Gastrocnemius medialis (tissue), 4 donors: ENCODE data around the gene RSPRY1. TPM values are rescaled to one million over a fixed set of nuclear protein-coding genes. Genes with fewer than 3 reads are reported as not detected.

Experiments used
- ATAC-seq, 2 donors: fragments of 150-250 bp; one replicate each; pipeline ENCODE4 v1.9.1; 2016
- DNase-seq, 2 donors: peaks; one replicate each; pipeline ENCODE4 v3.0.0-alpha.2; 2019
- H3K27ac ChIP-seq, 4 donors: fragments of 200-600 bp; sonication (generic); 1 replicate in 1 of 4; 2 replicates in 3 of 4; pipeline ENCODE4 v1.5.1; 2016 to 2018; ENCODE audit warnings: mild to moderate bottlenecking in 2 of 4, moderate library complexity in 1 of 4
- H3K27me3 ChIP-seq, 3 donors: fragments of 200-600 bp; sonication (generic) in 2 of 3; 1 replicate in 1 of 3; 2 replicates in 2 of 3; pipeline versions ENCODE4 v1.5.1 to v1.6.0; 2016 to 2019; ENCODE audit warnings: mild to moderate bottlenecking in 1 of 3, moderate library complexity in 1 of 3
- H3K36me3 ChIP-seq, 2 donors: fragments of 200-600 bp; sonication (generic) in 1 of 2; one replicate each; pipeline ENCODE4 v1.5.1; 2017 to 2018
- H3K4me1 ChIP-seq, 2 donors: fragments of 200-600 bp; sonication (generic) in 1 of 2; one replicate each; pipeline ENCODE4 v1.5.1; 2016 to 2017; ENCODE audit warnings: mild to moderate bottlenecking in 2 of 2
- H3K4me3 ChIP-seq, 4 donors: fragments of 200-600 bp; sonication (generic) in 3 of 4; 1 replicate in 1 of 4; 2 replicates in 3 of 4; pipeline ENCODE4 v1.5.1; 2016 to 2019; ENCODE audit warnings: mild to moderate bottlenecking in 2 of 4
- H3K9me3 ChIP-seq, 3 donors: fragments of 200-600 bp; sonication (generic) in 2 of 3; 1 replicate in 1 of 3; 2 replicates in 2 of 3; pipeline ENCODE4 v1.5.1; 2016 to 2019
- POLR2A ChIP-seq, 2 donors: fragments of 450-650 bp; IDR thresholded peaks; one replicate each; pipeline ENCODE4 v1.6.1; 2017; ENCODE audit warnings: antibody characterized with exemption in 2 of 2, mild to moderate bottlenecking in 2 of 2, moderate library complexity in 2 of 2
- in situ Hi-C, 4 donors: fragments of 200-750 bp; cut with MboI; loops; one replicate each; pipeline versions ENCODE4 v1.15.0 to v1.8.0; 2017; ENCODE audit warnings: low sequenced_read_pairs in 4 of 4
- intact Hi-C: fragments of 100-400 bp; cut with DNase I; formaldehyde crosslinking; loops from one replicate; pipeline ENCODE4 v1.15.1; 2023; ENCODE audit warnings: low total_unique reads
- total RNA-seq, 4 donors: library from RNA; depleted of rRNA; stranded (reverse); fragments of >200 nt; gene quantifications; one replicate each; pipeline versions ENCODE4 v1.1.0 to v1.2.3, GENCODE V29; 2016
- TF ChIP-seq, protein P1 (sequence below), 5 experiments: fragments of 450-650 bp in 3 of 5; fragments of 200-600 bp in 2 of 5; sonication (generic) in 2 of 5; IDR thresholded peaks in 4 of 5; conservative IDR thresholded peaks in 1 of 5; 1 replicate in 4 of 5; 2 replicates in 1 of 5; pipeline ENCODE4 v1.5.1; 2016 to 2019; ENCODE audit warnings: antibody characterized with exemption in 5 of 5, mild to moderate bottlenecking in 3 of 5, moderate library complexity in 3 of 5

RSPRY1 gene
- total RNA-seq, 4 donors from 2014 or later, result 15.4 to 24.1 (median 20.7) TPM

DNA sequence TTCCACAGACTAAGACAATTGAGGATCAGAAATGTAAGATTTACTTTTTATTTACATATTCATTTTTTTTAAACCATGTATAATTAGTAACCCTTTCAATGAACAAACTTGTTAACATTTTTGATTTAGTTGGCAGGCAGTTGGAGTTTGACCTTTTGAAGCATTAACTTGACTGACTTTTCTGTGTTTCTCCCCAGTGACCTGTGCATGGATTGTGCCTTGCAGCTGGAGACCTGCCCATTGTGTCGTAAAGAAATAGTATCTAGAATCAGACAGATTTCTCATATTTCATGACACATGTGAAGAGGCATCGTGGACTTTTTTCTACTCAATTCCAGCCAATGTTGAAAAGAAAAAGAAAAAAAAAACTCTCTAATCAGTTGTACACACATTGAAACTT, 52.6 kb downstream of the RSPRY1 start:
- in situ Hi-C loops (no loop called here), intact Hi-C loops (no loop called here)
- Histone ChIP-seq H3K36me3 (peaks cover 0 to 32% of the 10 kb centered on the region in 2 donors), H3K27ac (no peak overlapping the region), H3K4me3 (no peak overlapping the region), H3K4me1 (no peaks in the 10 kb centered on the region), H3K27me3 (no peaks in the 10 kb centered on the region), H3K9me3 (no peaks in the 10 kb centered on the region)
- TF ChIP-seq POLR2A (IDR thresholded peaks at IDR 0.05), result no peak
- TF ChIP-seq, protein P1, sequence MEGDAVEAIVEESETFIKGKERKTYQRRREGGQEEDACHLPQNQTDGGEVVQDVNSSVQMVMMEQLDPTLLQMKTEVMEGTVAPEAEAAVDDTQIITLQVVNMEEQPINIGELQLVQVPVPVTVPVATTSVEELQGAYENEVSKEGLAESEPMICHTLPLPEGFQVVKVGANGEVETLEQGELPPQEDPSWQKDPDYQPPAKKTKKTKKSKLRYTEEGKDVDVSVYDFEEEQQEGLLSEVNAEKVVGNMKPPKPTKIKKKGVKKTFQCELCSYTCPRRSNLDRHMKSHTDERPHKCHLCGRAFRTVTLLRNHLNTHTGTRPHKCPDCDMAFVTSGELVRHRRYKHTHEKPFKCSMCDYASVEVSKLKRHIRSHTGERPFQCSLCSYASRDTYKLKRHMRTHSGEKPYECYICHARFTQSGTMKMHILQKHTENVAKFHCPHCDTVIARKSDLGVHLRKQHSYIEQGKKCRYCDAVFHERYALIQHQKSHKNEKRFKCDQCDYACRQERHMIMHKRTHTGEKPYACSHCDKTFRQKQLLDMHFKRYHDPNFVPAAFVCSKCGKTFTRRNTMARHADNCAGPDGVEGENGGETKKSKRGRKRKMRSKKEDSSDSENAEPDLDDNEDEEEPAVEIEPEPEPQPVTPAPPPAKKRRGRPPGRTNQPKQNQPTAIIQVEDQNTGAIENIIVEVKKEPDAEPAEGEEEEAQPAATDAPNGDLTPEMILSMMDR (IDR thresholded peaks at IDR 0.05 in 4 of 5, conservative IDR thresholded peaks at IDR 0.05 in 1 of 5), result no peak
- ATAC-seq (no peak), DNase-seq (no peak)

DNA sequence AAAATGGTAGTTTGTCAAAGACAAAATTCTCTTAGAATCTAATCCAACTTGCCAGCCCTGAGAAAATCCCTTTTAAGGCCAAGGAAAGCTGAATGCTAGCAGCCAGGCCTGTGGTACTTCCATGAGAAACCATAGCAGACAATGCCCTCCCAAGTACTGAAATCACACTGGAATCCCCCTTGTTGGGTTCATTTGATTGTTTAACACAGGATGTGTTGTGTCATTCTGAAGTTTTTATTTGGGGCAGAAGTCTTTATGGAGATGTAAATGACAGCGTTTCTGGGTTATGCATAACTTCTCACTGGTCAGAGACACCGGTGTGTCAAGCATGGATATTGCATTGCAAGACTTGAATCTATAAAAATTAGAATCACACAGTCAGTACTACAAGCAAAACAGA, 53.0 kb downstream of the RSPRY1 start:
- no peak for TF ChIP-seq POLR2A (IDR thresholded peaks at IDR 0.05)
- TF ChIP-seq, protein P1 (IDR thresholded peaks at IDR 0.05 in 4 of 5, conservative IDR thresholded peaks at IDR 0.05 in 1 of 5), result no peak
- in situ Hi-C loops, result no loop called here
- H3K9me3 ChIP-seq, result no peaks in the 10 kb centered on the region
- intact Hi-C loops, result no loop called here
- H3K4me1 ChIP-seq, result peaks cover under 1% of the 10 kb centered on the region in 2 donors
- no peak for DNase-seq
- ATAC-seq, result no peak
- peaks cover 0 to 28% of the 10 kb centered on the region in 2 donors for H3K36me3 ChIP-seq
- H3K27ac ChIP-seq, result no peak overlapping the region
- H3K27me3 ChIP-seq, result no peaks in the 10 kb centered on the region
- H3K4me3 ChIP-seq, result no peak overlapping the region

DNA sequence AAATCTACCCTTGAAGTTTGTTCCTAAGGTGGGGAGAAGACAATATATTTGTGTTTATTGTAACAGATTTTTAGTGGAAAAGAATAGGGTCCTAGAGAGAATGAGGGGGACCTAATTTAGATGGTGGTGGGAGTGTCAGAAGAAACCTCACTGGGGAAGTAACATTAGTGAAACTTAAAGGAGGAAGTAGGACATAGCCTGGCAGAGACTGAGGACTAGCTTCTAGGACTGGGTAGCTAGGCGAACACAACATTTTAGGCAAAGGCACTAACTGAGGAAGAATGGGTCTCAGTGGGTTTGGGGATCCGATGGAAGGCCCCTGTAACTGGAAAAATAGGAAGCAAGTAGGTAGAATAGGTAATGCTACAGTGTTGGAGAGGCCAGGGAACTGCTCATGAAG, 54.7 kb downstream of the RSPRY1 start:
- Histone ChIP-seq H3K27ac (no peak overlapping the region), H3K4me1 (peaks cover 7% of the 10 kb centered on the region in 2 donors), H3K9me3 (no peaks in the 10 kb centered on the region), H3K36me3 (peaks cover 0 to 17% of the 10 kb centered on the region in 2 donors), H3K27me3 (no peaks in the 10 kb centered on the region), H3K4me3 (no peak overlapping the region)
- TF ChIP-seq, protein P1 (IDR thresholded peaks at IDR 0.05 in 4 of 5, conservative IDR thresholded peaks at IDR 0.05 in 1 of 5), result no peak
- TF ChIP-seq POLR2A (IDR thresholded peaks at IDR 0.05), result no peak
- in situ Hi-C loops (no loop called here), intact Hi-C loops (loop anchor here (5.0 to 10.0 kb wide), 2 partner anchors 146 to 309 kb away; partner anchors contain the start of genes CPNE2 and HERPUD1)
- ATAC-seq (no peak), DNase-seq (no peak)

DNA sequence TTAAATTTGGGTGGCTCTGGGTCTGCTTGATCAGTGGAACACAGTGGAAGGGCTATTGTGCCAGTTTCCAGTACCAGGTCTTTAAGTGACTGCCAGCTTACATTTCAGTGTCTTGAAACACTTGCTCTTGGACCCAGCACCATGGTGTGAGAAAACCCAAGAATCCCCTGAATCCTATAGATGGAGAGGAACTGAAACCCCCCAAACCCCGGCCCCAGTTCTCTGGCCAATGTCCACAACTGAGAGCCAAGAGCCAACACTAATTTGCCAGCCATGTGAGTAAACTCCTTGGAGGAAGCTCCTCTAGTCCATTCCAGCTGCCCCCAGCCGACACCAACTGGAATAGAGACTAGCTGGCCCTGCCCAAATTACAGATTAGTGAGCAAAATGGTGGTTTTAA, 56.5 kb downstream of the RSPRY1 start:
- intact Hi-C loops, result loop anchor here (5.0 to 10.0 kb wide), 2 partner anchors 148 to 310 kb away; partner anchors contain the start of genes CPNE2 and HERPUD1
- TF ChIP-seq, protein P1 (IDR thresholded peaks at IDR 0.05 in 4 of 5, conservative IDR thresholded peaks at IDR 0.05 in 1 of 5), result no peak
- no peak for TF ChIP-seq POLR2A (IDR thresholded peaks at IDR 0.05)

DNA sequence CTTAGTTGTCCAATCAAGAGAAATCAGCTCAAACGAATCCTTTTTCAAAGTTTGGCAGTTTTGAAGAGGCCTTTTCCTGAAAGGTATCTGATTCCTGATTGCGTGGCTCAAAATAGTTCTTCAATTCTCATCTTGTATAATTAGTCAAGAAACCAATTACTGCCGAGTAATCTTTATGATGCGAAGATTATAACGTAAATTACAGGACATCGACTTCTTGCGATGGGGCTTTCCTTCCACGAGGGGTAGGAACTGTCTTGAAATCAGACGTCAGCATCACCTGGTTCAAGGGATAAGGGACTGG, 58.3 kb downstream of the RSPRY1 start:
- peaks cover 8 to 12% of the 10 kb centered on the region in 2 donors for H3K4me1 ChIP-seq
- peaks cover 0 to 32% of the 10 kb centered on the region in 2 donors for H3K36me3 ChIP-seq
- in situ Hi-C loops, result no loop called here
- TF ChIP-seq POLR2A (IDR thresholded peaks at IDR 0.05), result no peak
- TF ChIP-seq, protein P1 (IDR thresholded peaks at IDR 0.05 in 4 of 5, conservative IDR thresholded peaks at IDR 0.05 in 1 of 5), result no peak
- intact Hi-C loops, result loop anchor here (5.0 to 10.0 kb wide), 2 partner anchors 150 to 312 kb away; partner anchors contain the start of genes CPNE2 and HERPUD1
- DNase-seq (no peak), ATAC-seq (no peak)
- no peaks in the 10 kb centered on the region for H3K9me3 ChIP-seq
- no peaks in the 10 kb centered on the region for H3K27me3 ChIP-seq
- H3K4me3 ChIP-seq, result peak overlapping the region; percentile 59 to 90 (median 82)
- peak overlapping the region; percentile 91 to 99 (median 94) for H3K27ac ChIP-seq

More for the DNA sequence above, 56.5 kb downstream of the RSPRY1 start:
- Histone ChIP-seq H3K27ac (no peak overlapping the region), H3K36me3 (peaks cover 0 to 21% of the 10 kb centered on the region in 2 donors), H3K4me1 (peaks cover 8 to 12% of the 10 kb centered on the region in 2 donors), H3K4me3 (no peak overlapping the region), H3K27me3 (no peaks in the 10 kb centered on the region), H3K9me3 (no peaks in the 10 kb centered on the region)
- ATAC-seq (no peak), DNase-seq (no peak)
- in situ Hi-C loops, result no loop called here
